Hepatocyte (in vitro differentiated cells): ENCODE results near the gene EGLN1. TPM values are rescaled to one million over a fixed set of nuclear protein-coding genes. Genes with fewer than 3 reads are reported as not detected.

Experiments used
- DNase-seq: peaks from one replicate; pipeline ENCODE4 v3.0.0-alpha.2; 2016; ENCODE audit warnings: low spot score
- H2AFZ ChIP-seq: fragments of 200-600 bp; sonication (generic); 2 replicates; pipeline ENCODE4 v1.6.0; 2016; ENCODE audit warnings: antibody characterized with exemption, mild to moderate bottlenecking
- H3K27ac ChIP-seq: fragments of 200-600 bp; sonication (generic); 2 replicates; pipeline ENCODE4 v1.5.1; 2016; ENCODE audit warnings: mild to moderate bottlenecking
- H3K27me3 ChIP-seq: fragments of 200-600 bp; sonication (generic); 2 replicates; pipeline ENCODE4 v1.6.1; 2016
- H3K36me3 ChIP-seq: fragments of 200-600 bp; sonication (generic); replicated peaks from 2 replicates; pipeline ENCODE4 v1.5.1; 2016; ENCODE audit warnings: low read depth; ENCODE audit not compliant: insufficient read depth
- H3K4me1 ChIP-seq: fragments of 200-600 bp; sonication (generic); 2 replicates; pipeline ENCODE4 v1.5.1; 2016; ENCODE audit warnings: mild to moderate bottlenecking, moderate library complexity; ENCODE audit not compliant: insufficient read depth
- H3K4me2 ChIP-seq: fragments of 200-600 bp; sonication (generic); 2 replicates; pipeline ENCODE4 v1.6.0; 2016
- H3K4me3 ChIP-seq: fragments of 200-600 bp; sonication (generic); 2 replicates; pipeline ENCODE4 v1.5.1; 2016; ENCODE audit warnings: mild to moderate bottlenecking
- H3K79me2 ChIP-seq: fragments of 200-600 bp; sonication (generic); 2 replicates; pipeline ENCODE4 v1.6.0; 2017; ENCODE audit warnings: mild to moderate bottlenecking
- H3K9me2 ChIP-seq: fragments of 200-600 bp; sonication (generic); replicated peaks from 2 replicates; pipeline ENCODE4 v1.6.0; 2017; ENCODE audit warnings: mild to moderate bottlenecking; ENCODE audit not compliant: insufficient read depth
- H3K9me3 ChIP-seq: fragments of 200-600 bp; sonication (generic); 2 replicates; pipeline ENCODE4 v1.5.1; 2016; ENCODE audit warnings: low read depth, mild to moderate bottlenecking
- H4K20me1 ChIP-seq: fragments of 200-600 bp; sonication (generic); 2 replicates; pipeline ENCODE4 v1.6.0; 2016; ENCODE audit warnings: mild to moderate bottlenecking; ENCODE audit not compliant: insufficient read depth, poor library complexity, severe bottlenecking
- CTCF ChIP-seq: fragments of 200-600 bp; sonication (generic); IDR thresholded peaks from 2 replicates; pipeline ENCODE4 v1.5.1; 2016; ENCODE audit warnings: antibody characterized with exemption, mild to moderate bottlenecking; ENCODE audit not compliant: poor library complexity
- EZH2 ChIP-seq: fragments of 200-600 bp; sonication (generic); IDR thresholded peaks from 2 replicates; pipeline ENCODE4 v1.6.1; 2016; ENCODE audit warnings: antibody characterized with exemption, mild to moderate bottlenecking, borderline replicate concordance
- EZH2phosphoT487 ChIP-seq: fragments of 200-600 bp; sonication (generic); IDR thresholded peaks from one replicate; pipeline ENCODE4 v1.6.1; 2018; ENCODE audit warnings: antibody characterized with exemption, mild to moderate bottlenecking, low read depth, moderate library complexity; ENCODE audit not compliant: unreplicated experiment, severe bottlenecking
- WGBS: methylation state at CpG from one replicate; pipeline ENCODE4 v1.1.6; 2016; ENCODE audit warnings: low lambda C conversion rate; ENCODE audit errors: missing lambda C conversion rate; 5-methylcytosine and 5-hydroxymethylcytosine counted together
- polyA plus RNA-seq: library from polyadenylated mRNA; unstranded; fragments of >200 nt; fragmentation: Nextera tagmentation; extraction: Ambion mirVana; gene quantifications from 2 replicates; pipeline ENCODE4 v1.2.1, GENCODE V29; 2016
- total RNA-seq: library from RNA; depleted of rRNA; stranded (reverse); fragments of >200 nt; gene quantifications from 2 replicates; pipeline ENCODE4 v1.2.3, GENCODE V29; 2014

Gene EGLN1
- total and polyA plus RNA-seq, 2 experiments from 2014 or later = 20.5 to 36.5 TPM

- Histone ChIP-seq H3K4me3 (no peak overlapping the region), H3K79me2 (peaks cover 22% of the 10 kb centered on the region), H2AFZ (no peak overlapping the region), H4K20me1 (peaks cover 12% of the 10 kb centered on the region), H3K9me3 (no peaks in the 10 kb centered on the region), H3K4me1 (peaks cover 16% of the 10 kb centered on the region), H3K27me3 (no peaks in the 10 kb centered on the region), H3K9me2 (no peaks in the 10 kb centered on the region), H3K36me3 (no peaks in the 10 kb centered on the region), H3K4me2 (no peak overlapping the region), H3K27ac (no peak overlapping the region)
- 90% methylated on average over 7 of the region's 7 CpGs for WGBS
- DNase-seq = no peak
- TF ChIP-seq CTCF (no peak), EZH2 (no peak), EZH2phosphoT487 (no peak)
Measured at GRCh38 chr1:231329483-231329882, 92.6 kb downstream of the EGLN1 start.

DNA sequence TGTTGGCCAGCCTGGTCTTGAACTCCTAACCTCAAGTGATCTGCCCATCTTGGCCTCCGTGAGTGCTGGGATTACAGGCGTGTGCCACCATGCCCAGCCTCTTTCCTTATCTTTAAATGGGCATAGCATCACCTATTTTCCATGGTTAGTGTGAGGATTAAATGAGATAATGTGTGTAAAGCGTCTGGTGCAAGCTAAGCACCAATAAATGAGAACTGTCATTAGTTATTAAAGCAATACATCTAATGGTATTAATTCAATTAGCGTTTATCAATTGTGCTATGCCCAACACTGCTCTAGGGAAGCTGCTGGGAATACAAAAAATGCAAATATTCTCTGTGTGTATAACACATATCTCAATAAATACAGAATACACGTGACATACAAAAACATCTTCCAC, 94.5 kb downstream of the EGLN1 start:
- no peaks in the 10 kb centered on the region for H3K9me3 ChIP-seq
- TF ChIP-seq CTCF = no peak
- no peak for TF ChIP-seq EZH2
- no peak for TF ChIP-seq EZH2phosphoT487
- H3K36me3 ChIP-seq = no peaks in the 10 kb centered on the region
- H2AFZ ChIP-seq = no peak overlapping the region
- H3K9me2 ChIP-seq = no peaks in the 10 kb centered on the region
- H3K27me3 ChIP-seq = no peaks in the 10 kb centered on the region
- H3K79me2 ChIP-seq = peaks cover 4% of the 10 kb centered on the region
- H3K4me1 ChIP-seq = no peaks in the 10 kb centered on the region
- H3K27ac ChIP-seq = no peak overlapping the region
- WGBS = 79% methylated on average over 5 of the region's 5 CpGs
- no peaks in the 10 kb centered on the region for H4K20me1 ChIP-seq
- H3K4me2 ChIP-seq = no peak overlapping the region
- DNase-seq = no peak
- no peak overlapping the region for H3K4me3 ChIP-seq

- Histone ChIP-seq H3K9me2 (no peaks in the 10 kb centered on the region), H2AFZ (no peak overlapping the region), H3K36me3 (no peaks in the 10 kb centered on the region), H3K79me2 (no peaks in the 10 kb centered on the region), H3K9me3 (no peaks in the 10 kb centered on the region), H3K4me1 (no peaks in the 10 kb centered on the region), H3K27me3 (no peaks in the 10 kb centered on the region), H3K27ac (no peak overlapping the region), H3K4me2 (no peak overlapping the region), H3K4me3 (no peak overlapping the region), H4K20me1 (no peaks in the 10 kb centered on the region)
- WGBS = 69% methylated on average over 1 of the region's 1 CpG
- no peak for DNase-seq
- no peak for TF ChIP-seq CTCF
- TF ChIP-seq EZH2phosphoT487 = no peak
- no peak for TF ChIP-seq EZH2
Measured at GRCh38 chr1:231326248-231326647, 95.8 kb downstream of the EGLN1 start.

DNA sequence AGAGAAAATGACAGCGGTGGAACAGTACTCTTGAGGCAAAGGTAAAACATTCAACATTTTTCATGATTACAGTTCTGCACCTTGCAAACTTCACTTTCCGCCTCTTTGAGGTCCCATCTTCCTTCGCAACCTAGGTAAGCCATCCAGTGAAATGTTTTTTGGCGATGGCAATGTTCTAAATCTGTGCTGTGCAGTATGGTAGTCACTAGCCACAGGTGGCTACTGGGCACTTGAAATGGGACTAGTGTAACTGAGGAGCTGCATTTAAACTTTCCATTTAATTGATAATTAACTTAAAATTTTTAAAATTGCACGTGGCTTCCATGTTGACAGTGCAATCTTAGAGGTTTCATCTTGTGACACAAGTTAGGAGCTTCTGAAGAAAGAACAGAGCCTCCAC, 97.4 kb downstream of the EGLN1 start:
- Histone ChIP-seq H3K27me3 (no peaks in the 10 kb centered on the region), H3K36me3 (no peaks in the 10 kb centered on the region), H3K4me3 (no peak overlapping the region), H3K9me2 (no peaks in the 10 kb centered on the region), H4K20me1 (no peaks in the 10 kb centered on the region), H3K79me2 (no peaks in the 10 kb centered on the region), H3K4me1 (no peaks in the 10 kb centered on the region), H3K4me2 (no peak overlapping the region), H3K27ac (no peak overlapping the region), H3K9me3 (no peaks in the 10 kb centered on the region), H2AFZ (no peak overlapping the region)
- no peak for DNase-seq
- WGBS = 77% methylated on average over 5 of the region's 5 CpGs
- TF ChIP-seq EZH2 (no peak), CTCF (no peak), EZH2phosphoT487 (no peak)
